ENCODE results near the gene DENND4A.
"Not testable (repeated sequence)": the region's sequence is repeated elsewhere in the genome, so short reads cannot be mapped to it uniquely, and the experiment has no call there.

DENND4A gene

DNA sequence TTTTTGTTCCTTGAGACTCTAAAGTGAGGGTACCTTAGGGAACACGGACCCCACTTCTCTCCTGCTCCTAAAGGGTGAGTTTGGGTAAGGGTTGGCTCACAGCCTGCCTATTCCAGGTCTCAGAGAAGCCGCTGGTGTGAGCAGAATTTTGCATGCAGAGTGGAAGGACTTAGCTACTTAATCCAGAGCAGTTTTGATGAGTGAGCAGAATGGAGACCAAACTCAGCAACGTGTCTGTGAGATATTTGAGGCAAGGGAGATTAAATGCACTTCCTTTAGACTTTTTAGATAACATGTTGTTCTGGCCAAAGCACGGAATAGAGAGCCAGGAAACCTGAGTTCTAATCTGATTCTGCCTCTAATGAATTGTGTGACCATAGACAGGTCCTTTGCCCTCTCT lies 165.2 kb downstream of the DENND4A start:
- no peak for DNase-seq

DNA sequence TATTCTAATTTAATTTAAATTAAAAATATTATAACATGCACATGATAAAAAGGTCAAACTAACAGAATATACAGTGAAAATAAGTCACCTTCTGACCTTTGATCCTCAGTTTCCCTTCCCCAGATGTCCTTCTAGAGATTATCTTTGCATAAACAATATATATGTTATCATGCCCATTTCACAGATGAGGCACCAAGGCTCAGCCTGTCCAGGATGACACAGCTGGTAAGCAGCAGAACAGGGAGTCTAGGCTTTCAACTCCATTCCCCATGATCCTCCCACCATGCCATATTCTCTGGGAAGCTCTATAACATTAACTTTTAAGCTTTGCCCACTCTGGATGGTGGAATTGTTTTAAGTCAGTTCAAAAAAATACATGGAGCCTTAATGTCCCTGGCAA lies 169.0 kb downstream of the DENND4A start:
- DNase-seq = no peak

DNA sequence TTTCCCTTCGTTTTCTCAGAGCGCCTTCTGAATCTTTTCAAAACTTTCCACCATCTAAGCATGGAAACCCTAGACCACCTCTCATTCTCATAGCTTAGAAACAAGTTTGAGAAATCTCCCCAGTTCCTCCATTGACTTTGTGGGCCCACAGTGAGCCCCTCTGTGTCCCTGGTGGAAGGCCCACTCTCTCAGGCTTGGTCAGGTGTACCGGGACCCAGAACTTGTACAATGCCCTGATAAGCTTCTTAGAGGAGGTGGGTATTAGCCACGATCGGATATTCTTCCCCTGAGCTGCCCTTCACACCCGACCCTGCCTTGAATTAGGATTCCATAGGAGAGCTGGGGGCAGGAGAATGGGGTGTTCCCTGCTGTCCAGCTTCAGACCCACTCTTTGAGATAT lies 170.5 kb downstream of the DENND4A start, which contains the start of gene SLC24A1:
Gene SLC24A1 (plus strand): TSS at position 301 of the 400 bp plus-strand sequence. CDS start 2,143 bp downstream, outside the sequence.
- no peak for DNase-seq

DNA sequence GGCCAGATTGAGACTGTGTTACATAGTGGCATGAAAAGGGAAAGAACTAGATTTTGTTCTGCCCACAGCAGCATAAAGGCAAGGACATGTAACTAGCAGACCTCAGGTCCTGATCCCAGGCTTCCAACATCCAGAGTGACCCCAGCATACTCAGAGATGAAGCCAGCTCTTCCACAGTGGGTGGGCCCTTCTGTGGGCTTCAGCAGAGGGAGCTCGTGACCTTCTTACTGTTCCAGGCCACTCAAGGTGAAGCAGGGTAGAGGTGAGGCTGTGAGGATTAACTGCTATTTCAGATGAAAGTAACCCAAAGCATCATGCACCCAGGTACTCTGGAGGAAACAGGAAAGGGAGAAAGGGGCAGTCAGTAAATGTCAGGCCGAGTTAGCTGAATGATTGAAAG lies 171.3 kb downstream of the DENND4A start:
- no peak for DNase-seq

DNA sequence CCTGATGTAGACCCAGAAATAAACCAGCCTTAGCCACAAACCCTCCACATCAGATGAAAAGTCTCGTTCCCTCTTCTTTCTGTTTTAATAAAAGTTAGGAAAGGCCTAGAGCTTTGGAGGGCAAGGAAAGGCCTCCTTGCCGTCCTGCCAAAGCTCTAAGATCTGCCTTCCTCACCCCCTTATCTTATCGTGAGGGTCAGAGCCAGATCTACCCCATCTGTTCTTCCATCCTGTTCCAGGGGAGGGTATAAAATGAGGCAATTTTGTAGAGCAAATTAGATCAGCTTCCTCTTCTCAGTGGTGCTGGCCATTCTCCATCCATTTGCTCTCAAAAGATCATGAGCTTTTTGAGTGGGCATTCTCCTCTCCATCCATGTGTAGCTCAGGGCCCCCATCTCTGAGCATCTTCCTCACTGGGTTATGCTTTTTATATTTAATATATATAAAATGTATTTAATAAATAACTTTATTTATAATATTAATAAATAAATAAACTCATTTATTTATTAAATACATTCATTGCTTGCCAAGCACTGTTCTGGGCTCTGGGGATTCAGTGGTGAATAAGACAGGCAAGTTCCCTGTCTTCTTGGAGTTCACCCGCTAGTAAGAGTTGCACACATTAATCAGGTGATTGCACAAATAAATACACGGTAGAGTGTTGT lies 172.3 kb downstream of the DENND4A start:
- DNase-seq = no peak

DNA sequence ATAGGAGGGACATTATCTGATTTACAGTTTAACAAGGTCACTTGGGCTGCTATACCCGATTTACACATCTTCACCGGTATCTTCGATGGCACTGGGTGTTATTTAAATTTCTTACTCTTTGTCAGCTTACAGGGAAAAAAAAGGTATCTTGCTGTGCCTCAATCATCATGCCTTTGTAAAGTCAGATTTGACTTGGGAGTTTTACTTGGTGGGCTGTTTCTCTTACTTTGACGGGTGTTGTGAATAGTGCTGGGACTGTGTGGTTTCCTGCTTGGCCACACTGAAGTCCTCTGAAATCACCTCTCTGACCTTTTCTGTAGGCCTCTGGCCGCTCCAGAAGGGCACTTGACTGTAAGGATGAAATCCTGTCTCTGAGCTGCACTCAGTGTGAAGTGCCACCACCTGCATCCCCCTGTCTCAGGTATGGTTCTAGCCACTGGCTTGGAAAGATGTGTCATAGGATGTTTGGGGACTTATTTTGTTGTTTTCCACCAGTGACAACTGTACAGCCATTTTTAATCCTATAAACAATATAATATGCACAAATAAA lies 173.5 kb downstream of the DENND4A start:
- DNase-seq = no peak

DNA sequence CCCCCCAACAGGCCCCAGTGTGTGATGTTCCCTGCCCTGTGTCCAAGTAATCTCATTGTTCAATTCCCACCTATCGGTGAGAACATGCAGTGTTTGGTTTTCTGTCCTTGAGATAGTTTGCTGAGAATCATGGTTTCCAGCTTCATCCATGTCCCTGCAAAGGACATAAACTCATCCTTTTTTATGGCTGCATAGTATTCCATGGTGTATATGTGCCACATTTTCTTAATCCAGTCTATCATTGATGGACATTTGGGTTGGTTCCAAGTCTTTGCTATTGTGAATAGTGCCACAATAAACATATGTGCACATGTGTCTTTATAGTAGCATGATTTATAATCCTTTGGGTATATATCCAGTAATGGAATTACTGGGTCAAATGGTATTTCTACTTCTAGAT lies 176.2 kb downstream of the DENND4A start:
- not testable (repeated sequence) for DNase-seq

DNA sequence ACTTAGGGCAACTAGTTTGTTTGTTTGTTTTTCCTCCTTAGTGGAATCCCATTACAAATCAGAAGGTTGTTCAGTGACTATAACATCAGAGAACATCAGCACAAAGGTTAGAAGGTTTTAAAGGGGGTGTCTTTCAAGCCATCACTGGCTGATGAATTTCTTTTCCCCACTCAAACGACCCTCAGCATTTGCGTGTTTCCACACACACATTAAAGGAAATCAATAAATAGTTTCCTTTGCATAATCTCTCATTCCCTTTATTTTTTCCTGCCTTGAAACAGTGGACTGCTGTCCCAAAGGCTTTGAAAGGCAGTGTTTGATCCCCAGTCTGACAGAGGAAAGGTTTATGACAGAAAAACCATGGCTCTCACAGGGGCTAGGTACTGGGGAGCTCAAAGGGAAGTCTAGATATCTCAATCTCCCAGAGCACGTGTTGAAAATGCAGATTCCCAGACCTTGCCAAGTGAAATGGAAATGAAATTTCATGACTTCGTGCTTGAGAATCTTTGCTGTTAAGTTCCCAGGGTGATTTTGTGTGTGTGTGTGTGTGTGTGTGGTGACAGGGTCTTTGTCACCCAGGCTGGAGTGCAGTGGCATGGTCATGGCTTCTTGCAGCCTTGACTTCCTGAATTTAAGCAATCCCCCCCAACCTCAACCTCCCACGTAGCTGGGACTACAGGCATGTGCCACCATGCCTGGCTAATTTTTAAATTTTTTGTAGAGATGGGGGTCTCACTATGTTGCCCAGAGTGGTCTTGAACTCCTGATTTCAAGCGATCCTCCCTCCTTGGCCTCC lies 178.9 kb downstream of the DENND4A start:
- no peak for DNase-seq

DNA sequence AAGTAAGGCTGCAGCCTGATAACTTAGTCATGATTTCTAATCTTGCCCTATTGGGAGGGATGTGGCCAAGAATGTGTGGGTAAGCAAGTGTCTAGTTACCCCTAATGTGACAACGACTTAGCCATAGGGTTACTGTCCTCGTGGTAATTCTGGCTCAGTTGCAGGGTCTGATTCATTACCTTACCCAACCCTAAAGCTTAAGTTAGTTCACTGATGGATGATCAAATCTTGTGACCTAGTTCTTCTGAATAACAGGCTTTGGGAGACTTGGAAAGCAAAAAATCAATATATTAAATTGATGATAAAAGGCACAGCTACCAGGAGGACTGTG lies 179.5 kb downstream of the DENND4A start:
- DNase-seq = peak; percentile 37

DNA sequence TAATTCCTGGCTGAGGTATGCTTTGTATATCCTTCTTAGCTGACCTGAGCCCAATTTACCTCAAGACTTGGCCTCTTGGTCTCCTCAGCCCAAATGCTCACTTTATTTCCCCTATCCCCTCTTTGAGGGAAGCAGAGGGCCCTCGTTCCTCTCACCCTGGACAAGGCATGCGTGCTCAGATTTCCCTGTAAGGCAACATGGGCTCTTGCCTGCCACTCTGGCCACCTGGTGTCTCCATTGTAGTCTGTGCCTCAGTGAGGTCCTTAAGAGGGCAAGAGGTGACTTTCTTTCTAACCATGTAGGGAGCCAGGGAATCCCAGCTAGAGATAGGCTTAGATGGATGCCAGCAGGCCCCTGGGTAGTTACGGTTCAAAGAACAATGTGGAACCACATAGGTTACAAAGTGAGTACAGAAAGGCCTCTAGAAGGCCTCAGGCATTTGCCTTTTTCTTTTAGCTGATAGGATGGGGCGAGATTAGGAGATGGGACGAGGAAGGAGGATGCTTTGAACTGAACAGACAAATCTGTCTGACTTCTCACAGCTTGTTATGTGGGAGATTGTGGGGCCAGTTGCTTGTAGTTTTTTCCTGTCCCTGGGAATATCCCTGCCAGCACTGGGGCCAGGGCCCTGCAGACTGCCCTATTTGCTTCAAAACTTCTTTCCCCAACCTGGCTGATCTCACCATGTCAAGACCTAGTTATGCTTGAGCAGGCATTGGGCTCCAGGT lies 180.0 kb downstream of the DENND4A start:
- DNase-seq = no peak

DNA sequence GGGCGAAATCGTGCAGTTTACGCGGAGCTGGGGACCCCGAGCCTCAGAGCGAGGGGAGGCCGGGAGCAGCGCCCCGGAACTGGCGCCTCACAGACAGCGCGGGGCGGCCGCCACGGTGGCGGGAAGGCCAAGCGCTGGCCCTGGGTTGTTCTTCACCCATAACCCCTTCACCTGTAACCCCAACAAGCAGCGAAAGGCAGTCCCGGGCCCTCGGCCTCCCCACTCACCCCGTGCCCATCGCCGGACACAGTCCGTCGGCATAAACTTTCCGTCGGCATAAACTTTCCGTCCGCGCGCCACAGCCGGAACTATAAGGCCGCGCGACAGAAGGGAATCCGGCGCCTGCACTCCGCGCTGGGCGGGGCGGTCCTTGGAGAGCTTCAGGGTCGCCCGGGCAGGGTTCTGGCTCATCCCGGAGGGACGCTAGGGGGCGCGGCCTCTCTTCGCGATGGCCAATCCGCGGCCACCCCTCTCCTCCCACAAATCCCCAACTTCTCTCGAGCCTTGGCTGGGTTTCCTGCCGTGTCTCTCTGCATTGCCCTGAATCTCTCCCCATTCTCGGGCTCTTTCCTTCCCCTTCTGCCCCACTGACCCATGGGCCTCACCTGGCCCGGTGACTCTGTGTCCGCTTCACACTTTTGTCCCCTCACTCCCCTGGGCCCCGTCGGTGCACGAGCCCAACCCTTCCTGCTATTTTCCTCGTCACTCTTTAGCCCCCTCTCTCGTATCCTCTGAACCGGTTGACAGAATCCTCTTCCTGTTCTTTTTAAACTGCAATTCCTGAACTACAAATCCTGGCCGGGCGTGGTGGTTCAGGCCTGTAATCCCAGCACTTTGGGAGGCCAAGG lies 181.0 kb downstream of the DENND4A start, which contains the start of gene INTS14:
Gene INTS14 (minus strand): TSS at position 261 of the 848 bp plus-strand sequence. CDS start 3,751 bp downstream, outside the sequence.
- peak; percentile 98 for DNase-seq
